H1 (cell line): ENCODE results near the gene SNTG2. TPM values are rescaled to one million over a fixed set of nuclear protein-coding genes. Genes with fewer than 3 reads are reported as not detected.

Source experiments
- CTCF ChIA-PET: fragments of 300-600 bp; sonication (Branson Sonifier 250); formaldehyde crosslinking; loops from one replicate; lab custom pipeline; 2021; ENCODE audit not compliant: partially characterized antibody; lab: Charles Lee
- POLR2A ChIA-PET: fragments of 300-600 bp; sonication (Branson Sonifier 250); formaldehyde crosslinking; loops from one replicate; lab custom pipeline; 2021; ENCODE audit warnings: inconsistent platforms; ENCODE audit not compliant: partially characterized antibody; lab: Charles Lee
- DNase-seq, 2 experiments: peaks; one replicate each; pipeline versions ENCODE4 v3.0.0 to v3.0.0-alpha.2; 2010 to 2022; ENCODE audit warnings: low spot score in 2 of 2, low read depth in 1 of 2, mixed read lengths in 1 of 2
- FAIRE-seq: peaks from 2 replicates; lab custom pipeline; 2011; peaks lifted over from hg19 to GRCh38; lab: Jason Lieb, UNC
- H2AFZ ChIP-seq: 2 replicates; pipeline ENCODE4 v1.8.1; 2012; ENCODE audit warnings: low read length, inconsistent platforms
- H2AK5ac ChIP-seq: 2 replicates; pipeline ENCODE4 v1.6.1; 2013; ENCODE audit warnings: low read depth, low read length
- H2BK120ac ChIP-seq: replicated peaks from 2 replicates; pipeline ENCODE3; 2013; ENCODE audit warnings: low read depth, low read length, inconsistent platforms
- H2BK12ac ChIP-seq: 2 replicates; pipeline ENCODE4 v1.6.1; 2013; ENCODE audit warnings: low read depth, low read length
- H2BK15ac ChIP-seq: 2 replicates; pipeline ENCODE4 v1.6.1; 2013; ENCODE audit warnings: low read length
- H2BK20ac ChIP-seq: 2 replicates; pipeline ENCODE4 v1.6.1; 2013; ENCODE audit warnings: low read length
- H2BK5ac ChIP-seq: 2 replicates; pipeline ENCODE4 v1.6.1; 2013; ENCODE audit warnings: low read depth, low read length
- H3K14ac ChIP-seq: 2 replicates; pipeline ENCODE4 v1.6.1; 2013; ENCODE audit warnings: inconsistent platforms; ENCODE audit not compliant: insufficient read length
- H3K18ac ChIP-seq: 2 replicates; pipeline ENCODE4 v1.6.1; 2013; ENCODE audit warnings: low read length; ENCODE audit errors: extremely low read depth
- H3K23ac ChIP-seq: 2 replicates; pipeline ENCODE4 v1.6.1; 2013; ENCODE audit warnings: inconsistent platforms; ENCODE audit not compliant: insufficient read length
- H3K23me2 ChIP-seq: 2 replicates; pipeline ENCODE4 v1.6.1; 2013; ENCODE audit warnings: low read depth, low read length
- H3K27ac ChIP-seq: 2 replicates; pipeline ENCODE4 v1.6.1; 2011; ENCODE audit warnings: low read depth, low read length, inconsistent platforms
- H3K27me3 ChIP-seq, 4 experiments: replicated peaks in 1 of 4; 1 replicate in 1 of 4; 2 replicates in 3 of 4; pipeline versions ENCODE4 v1.6.1 to v1.8.1; 2011 to 2013; ENCODE audit warnings: low read length in 3 of 4, mild to moderate bottlenecking in 3 of 4, inconsistent platforms in 2 of 4, mixed read lengths in 2 of 4, moderate library complexity in 1 of 4; ENCODE audit not compliant: control insufficient read depth in 3 of 4, insufficient read depth in 3 of 4; ENCODE audit errors: extremely low read depth in 1 of 4
- H3K36me3 ChIP-seq, 4 experiments: 2 replicates each; pipeline versions ENCODE4 v1.6.1 to v1.8.1; 2011 to 2013; ENCODE audit warnings: mild to moderate bottlenecking in 4 of 4, low read length in 3 of 4, moderate library complexity in 2 of 4, control low read depth in 1 of 4, inconsistent platforms in 1 of 4; ENCODE audit not compliant: insufficient read depth in 4 of 4, control insufficient read depth in 2 of 4
- H3K4ac ChIP-seq: replicated peaks from 2 replicates; pipeline ENCODE3; 2013; ENCODE audit warnings: low read length, low read depth, mixed read lengths, inconsistent platforms; ENCODE audit not compliant: insufficient read length
- H3K4me1 ChIP-seq, 4 experiments: replicated peaks in 1 of 4; 1 replicate in 1 of 4; 2 replicates in 3 of 4; pipeline versions ENCODE4 v1.6.1 to v1.8.1; 2011 to 2013; ENCODE audit warnings: low read length in 3 of 4, inconsistent platforms in 2 of 4, mixed read lengths in 1 of 4; ENCODE audit not compliant: insufficient read depth in 4 of 4, control insufficient read depth in 3 of 4
- H3K4me2 ChIP-seq, 2 experiments: 2 replicates each; pipeline versions ENCODE4 v1.6.1 to v1.8.1; 2011 to 2013; ENCODE audit warnings: low read depth in 2 of 2, low read length in 2 of 2, control low read depth in 1 of 2, inconsistent platforms in 1 of 2, mild to moderate bottlenecking in 1 of 2; ENCODE audit not compliant: insufficient read depth in 1 of 2
- H3K4me3 ChIP-seq, 4 experiments: fragments of 200-600, 300-600 bp in 1 of 4; sonication (generic), shearing (Covaris generic), sonication (Bioruptor Twin) in 1 of 4; 2 replicates each; pipeline versions ENCODE4 v1.5.1 to v1.8.1; 2011 to 2016; ENCODE audit warnings: low read length in 4 of 4, low read depth in 3 of 4, control low read depth in 2 of 4, inconsistent platforms in 2 of 4, mild to moderate bottlenecking in 2 of 4, mixed read lengths in 1 of 4, moderate library complexity in 1 of 4; ENCODE audit not compliant: insufficient read depth in 2 of 4; ENCODE audit errors: extremely low read depth in 1 of 4
- H3K56ac ChIP-seq: replicated peaks from 2 replicates; pipeline ENCODE3; 2013; ENCODE audit warnings: low read depth, mild to moderate bottlenecking, mixed read lengths, low read length, inconsistent platforms; ENCODE audit not compliant: insufficient read length
- H3K79me1 ChIP-seq: 2 replicates; pipeline ENCODE4 v1.6.1; 2013; ENCODE audit warnings: low read depth, low read length, control low read depth
- H3K79me2 ChIP-seq, 2 experiments: 2 replicates each; pipeline versions ENCODE4 v1.6.1 to v1.8.1; 2012 to 2013; ENCODE audit warnings: low read length in 2 of 2, mild to moderate bottlenecking in 2 of 2, inconsistent platforms in 1 of 2; ENCODE audit not compliant: insufficient read depth in 2 of 2, control insufficient read depth in 1 of 2
- H3K9ac ChIP-seq, 4 experiments: replicated peaks in 1 of 4; 1 replicate in 1 of 4; 2 replicates in 3 of 4; pipeline versions ENCODE4 v1.6.1 to v1.8.1; 2011 to 2013; ENCODE audit warnings: low read depth in 3 of 4, low read length in 3 of 4, control low read depth in 2 of 4, mild to moderate bottlenecking in 2 of 4, moderate library complexity in 2 of 4, inconsistent platforms in 1 of 4; ENCODE audit errors: extremely low read depth in 1 of 4
- H3K9me3 ChIP-seq, 2 experiments: 2 replicates each; pipeline versions ENCODE4 v1.6.1 to v1.8.1; 2012 to 2013; ENCODE audit warnings: mild to moderate bottlenecking in 2 of 2, moderate library complexity in 2 of 2, control low read depth in 1 of 2, inconsistent platforms in 1 of 2, low read depth in 1 of 2, low read length in 1 of 2, mixed read lengths in 1 of 2; ENCODE audit not compliant: insufficient read depth in 2 of 2
- H4K20me1 ChIP-seq, 2 experiments: replicated peaks in 1 of 2; 2 replicates each; pipeline versions ENCODE3 to v1.8.1; 2011 to 2013; ENCODE audit warnings: inconsistent platforms in 2 of 2, low read length in 2 of 2, mild to moderate bottlenecking in 1 of 2; ENCODE audit not compliant: insufficient read depth in 2 of 2, control insufficient read depth in 1 of 2
- H4K5ac ChIP-seq: 2 replicates; pipeline ENCODE4 v1.6.1; 2013; ENCODE audit warnings: low read length, low read depth, mixed read lengths, inconsistent platforms; ENCODE audit not compliant: insufficient read length
- H4K8ac ChIP-seq: 2 replicates; pipeline ENCODE4 v1.8.0; 2013; ENCODE audit warnings: mild to moderate bottlenecking, moderate library complexity, low read length, inconsistent platforms; ENCODE audit not compliant: insufficient read depth; ENCODE audit errors: extremely low read depth
- H4K91ac ChIP-seq: replicated peaks from 2 replicates; pipeline ENCODE3; 2013; ENCODE audit warnings: low read length, mixed read lengths, inconsistent platforms; ENCODE audit not compliant: insufficient read length
- ASH2L ChIP-seq: fragments of 200-600, 300-600 bp; sonication (generic); IDR thresholded peaks from one replicate; pipeline ENCODE4 v1.7.1; 2017; ENCODE audit warnings: low read length
- BACH1 ChIP-seq: IDR thresholded peaks from 2 replicates; pipeline ENCODE4 v1.6.1; 2012; ENCODE audit warnings: low read length, improper control_type of control experiment
- CBX5 ChIP-seq: fragments of 300-800, 300-1000 bp; sonication (generic); IDR thresholded peaks from 2 replicates; pipeline ENCODE4 v1.7.1; 2016; ENCODE audit warnings: antibody characterized with exemption, low read length, low read depth
- CBX8 ChIP-seq: fragments of 300-800, 300-1000 bp; sonication (generic); IDR thresholded peaks from 2 replicates; pipeline ENCODE4 v1.7.1; 2016; ENCODE audit warnings: low read depth, low read length, borderline replicate concordance
- CEBPB ChIP-seq: IDR thresholded peaks from 2 replicates; pipeline ENCODE4 v1.6.1; 2012; ENCODE audit warnings: low read depth, low read length
- E2F6 ChIP-seq: IDR thresholded peaks from 2 replicates; pipeline ENCODE4 v1.6.1; 2012; ENCODE audit warnings: inconsistent platforms
- EGR1 ChIP-seq: IDR thresholded peaks from 2 replicates; pipeline ENCODE4 v1.6.1; 2011; ENCODE audit warnings: low read depth, low read length, borderline replicate concordance
- FOSL1 ChIP-seq: IDR thresholded peaks from 2 replicates; pipeline ENCODE4 v1.6.1; 2011; ENCODE audit warnings: mild to moderate bottlenecking, low read depth, low read length, moderate library complexity; ENCODE audit not compliant: insufficient read depth
- JUN ChIP-seq: IDR thresholded peaks from 2 replicates; pipeline ENCODE4 v1.6.1; 2011; ENCODE audit warnings: low read depth, mild to moderate bottlenecking, improper control_type of control experiment, low read length
- MAX ChIP-seq: IDR thresholded peaks from 2 replicates; pipeline ENCODE4 v1.6.1; 2012; ENCODE audit warnings: inconsistent platforms
- NANOG ChIP-seq: IDR thresholded peaks from 2 replicates; pipeline ENCODE4 v1.6.1; 2011; ENCODE audit warnings: low read length, low read depth, mild to moderate bottlenecking, inconsistent platforms; ENCODE audit not compliant: insufficient read depth, poor library complexity, severe bottlenecking
- NRF1 ChIP-seq: IDR thresholded peaks from 2 replicates; pipeline ENCODE4 v1.6.1; 2011; ENCODE audit warnings: mild to moderate bottlenecking, low read depth, low read length, improper control_type of control experiment
- POLR2A ChIP-seq, 2 experiments: IDR thresholded peaks; 1 replicate in 1 of 2; 2 replicates in 1 of 2; pipeline ENCODE4 v1.6.1; 2011; ENCODE audit warnings: low read depth in 2 of 2, low read length in 2 of 2, mild to moderate bottlenecking in 2 of 2; ENCODE audit errors: control extremely low read depth in 1 of 2
- POU5F1 ChIP-seq: IDR thresholded peaks from 2 replicates; pipeline ENCODE4 v1.6.1; 2011; ENCODE audit warnings: low read depth, mild to moderate bottlenecking, low read length, moderate library complexity
- TAF1 ChIP-seq: IDR thresholded peaks from 2 replicates; pipeline ENCODE4 v1.6.1; 2011; ENCODE audit warnings: mild to moderate bottlenecking, low read depth, low read length
- TEAD4 ChIP-seq: IDR thresholded peaks from 2 replicates; pipeline ENCODE4 v1.6.1; 2012; ENCODE audit warnings: low read depth, low read length, inconsistent platforms, mixed read lengths
- WGBS, 2 experiments: shearing (Covaris generic) in 1 of 2; methylation state at CpG; one replicate each; pipeline versions ENCODE4 v1.1.6 to v1.1.7; 2013 to 2015; ENCODE audit warnings: low lambda C conversion rate in 2 of 2, mixed read lengths in 2 of 2, inconsistent platforms in 1 of 2, low coverage in 1 of 2, missing lambda C conversion rate in 1 of 2; ENCODE audit not compliant: insufficient replicate concordance in 2 of 2, insufficient coverage in 1 of 2, insufficient read length in 1 of 2; ENCODE audit errors: extremely low coverage in 1 of 2, missing lambda C conversion rate in 1 of 2; 5-methylcytosine and 5-hydroxymethylcytosine counted together
- polyA plus RNA-seq, 7 experiments: library from polyadenylated mRNA; depleted of rRNA in 3 of 7; stranded (reverse) in 5 of 7; unstranded in 2 of 7; fragments of >200 nt in 5 of 7; fragments of 200-250 nt in 2 of 7; gene quantifications; 1 replicate in 5 of 7; 2 replicates in 1 of 7; 4 replicates in 1 of 7; pipeline versions ENCODE4 v1.2.1 to v1.2.3, GENCODE V29; 2011 to 2013; ENCODE audit warnings: missing spikeins in 2 of 7, mixed read lengths in 2 of 7
- total RNA-seq: library from RNA; stranded (reverse); fragmentation: NEBNext Ultra II Directional; extraction: Animal tissue kit (Norgen Biotek cat#: 25700); gene quantifications from 2 replicates; pipeline ENCODE4 v1.2.1, GENCODE V29; 2021

Gene SNTG2
- total and polyA plus RNA-seq, 2 of the 8 experiments (the other 6 are each of a cell fraction or from before 2014, with no cell fraction given): 6.6 to 18.1 TPM

GRCh38 chr2:1186421-1186820, 235.8 kb downstream of the SNTG2 start:
- no peak overlapping the region for H3K23ac ChIP-seq
- no peak overlapping the region for H3K9ac ChIP-seq
- peaks cover 0 to 22% (median 1%) of the 10 kb centered on the region in 4 experiments; a peak in 2 of 8 replicates for H3K36me3 ChIP-seq
- H3K79me1 ChIP-seq: no peaks in the 10 kb centered on the region
- no peak overlapping the region for H3K18ac ChIP-seq
- H3K56ac ChIP-seq: no peak overlapping the region
- no peak overlapping the region for H2BK12ac ChIP-seq
- H3K27me3 ChIP-seq: no peaks in the 10 kb centered on the region
- no peak overlapping the region for H3K4me3 ChIP-seq
- H2AK5ac ChIP-seq: no peak overlapping the region
- H3K79me2 ChIP-seq: no peaks in the 10 kb centered on the region
- H4K5ac ChIP-seq: no peak overlapping the region
- no peak overlapping the region for H3K4me2 ChIP-seq
- H3K4ac ChIP-seq: no peak overlapping the region
- H4K8ac ChIP-seq: no peak overlapping the region
- no peaks in the 10 kb centered on the region for H3K4me1 ChIP-seq
- no peak overlapping the region for H2BK120ac ChIP-seq
- no peak overlapping the region for H2BK15ac ChIP-seq
- no peak overlapping the region for H3K14ac ChIP-seq
- no peak overlapping the region for H2BK5ac ChIP-seq
- 89% methylated on average over 2 of the region's 2 CpGs; no CpG with 5 or more reads in 1 of the 2 experiments for WGBS, 2 experiments
- ChIA-PET CTCF (no interaction called here), POLR2A (no interaction called here)
- no peak overlapping the region for H3K27ac ChIP-seq
- H3K23me2 ChIP-seq: no peaks in the 10 kb centered on the region
- DNase-seq: no peak
- H2BK20ac ChIP-seq: no peak overlapping the region
- H4K91ac ChIP-seq: no peak overlapping the region
- no peaks in the 10 kb centered on the region for H4K20me1 ChIP-seq
- H3K9me3 ChIP-seq: peaks cover 12 to 18% of the 10 kb centered on the region in 2 experiments; a peak in 3 of 4 replicates
- no peak for FAIRE-seq
- no peak overlapping the region for H2AFZ ChIP-seq
- TF ChIP-seq TEAD4 (no peak), POLR2A (IDR thresholded peaks at IDR 0.05; ENCODE audit: control extremely low read depth in 1 of 2, low read depth in 2 of 2, low read length in 2 of 2) (no peak), BACH1 (no peak), JUN (no peak), FOSL1 (no peak), CBX8 (no peak), MAX (no peak), TAF1 (no peak), NRF1 (no peak), E2F6 (no peak), ASH2L (no peak), EGR1 (no peak), NANOG (no peak), CBX5 (no peak), POU5F1 (no peak), CEBPB (no peak)
